SHP77 (cell line): Measurements from ENCODE around the gene CSMD2.

Source experiments
- DNase-seq, 2 experiments: peaks; one replicate each; lab custom pipeline; 2025; lab: John Stamatoyannopoulos, UW

Gene CSMD2

DNA sequence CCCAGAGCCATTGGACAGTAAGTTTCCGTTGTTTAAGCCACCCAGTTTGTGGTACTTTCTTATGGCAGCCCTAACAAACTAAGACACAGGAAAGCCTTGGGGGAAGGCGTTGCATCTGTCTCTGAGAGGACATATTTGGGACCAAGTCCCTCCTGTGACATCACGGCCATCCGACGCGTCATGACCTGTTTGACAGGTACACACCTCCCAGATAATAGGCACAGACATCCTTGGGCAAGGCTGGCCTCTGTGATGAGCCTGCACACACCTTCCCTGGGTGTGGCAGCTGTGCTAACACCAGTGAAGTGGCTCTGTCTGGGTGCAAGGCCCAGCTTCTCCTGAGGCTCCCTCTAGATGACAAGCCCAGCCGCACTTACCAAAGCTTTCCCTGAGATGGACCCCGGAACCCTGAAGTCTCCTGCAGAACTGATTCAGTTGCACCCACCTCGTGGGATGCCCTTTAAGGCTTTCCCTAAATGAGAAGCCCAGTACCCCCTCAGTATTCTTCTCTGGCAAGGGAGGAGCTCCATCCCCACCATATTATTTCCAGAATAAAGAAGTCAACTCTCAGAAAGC is 556.1 kb downstream of the CSMD2 start:
- DNase-seq, result no peak

GRCh38 chr1:33607444-33608005 is 557.5 kb downstream of the CSMD2 start:
- DNase-seq, result no peak

- no peak for DNase-seq
These were observed 558.8 kb downstream of the CSMD2 start for GRCh38 chr1:33606272-33606671.

DNA sequence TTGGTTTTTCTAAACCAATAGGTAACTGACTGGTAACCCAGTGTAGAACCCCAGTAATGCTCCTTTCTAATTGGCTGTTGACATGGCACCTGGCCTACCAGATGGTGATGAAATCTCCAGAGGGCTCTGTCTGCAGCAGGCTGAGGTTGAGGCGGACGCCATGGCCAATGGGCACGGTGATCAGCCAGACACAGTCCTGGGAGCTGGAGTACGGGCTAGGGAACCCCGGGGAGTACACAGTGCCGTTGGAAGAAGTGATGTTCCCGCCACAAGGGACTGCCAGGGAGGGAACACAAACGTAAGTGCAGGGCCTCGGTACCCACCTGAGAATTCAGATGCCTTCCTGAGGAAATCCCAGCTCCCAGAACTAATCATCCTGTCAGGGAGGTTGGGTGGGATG is 562.8 kb downstream of the CSMD2 start:
- DNase-seq, result no peak

- DNase-seq, result no peak
These were observed 563.3 kb downstream of the CSMD2 start for GRCh38 chr1:33601751-33602150.

DNA sequence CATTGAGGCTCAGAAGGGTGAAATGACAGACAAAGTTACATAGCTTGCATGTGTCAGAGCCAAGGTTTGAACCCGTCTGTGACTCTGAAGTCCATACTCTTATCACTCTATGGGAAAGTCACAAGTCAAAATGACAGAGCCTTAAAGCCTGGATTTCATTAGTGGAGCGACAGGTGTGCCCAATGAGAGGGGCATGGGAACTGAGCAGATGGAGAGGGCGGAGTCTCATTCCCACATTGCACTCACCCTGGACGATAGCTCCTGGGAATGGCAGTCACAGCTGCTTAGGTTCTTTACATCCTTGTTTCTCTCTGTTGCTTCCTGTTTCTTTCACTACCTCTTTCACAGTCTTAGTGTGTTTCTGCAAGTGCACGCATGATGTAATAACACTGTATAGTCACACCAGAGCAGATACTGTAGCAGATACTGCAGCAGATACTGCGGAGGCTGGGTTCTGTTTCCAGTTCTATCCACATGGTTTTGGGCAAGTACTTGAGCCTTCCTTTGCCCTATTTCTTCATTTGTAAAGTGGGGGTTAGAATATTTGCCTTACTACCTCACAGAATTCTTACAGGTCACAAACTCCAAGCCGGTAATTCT is 565.4 kb downstream of the CSMD2 start:
- DNase-seq, result no peak

DNA sequence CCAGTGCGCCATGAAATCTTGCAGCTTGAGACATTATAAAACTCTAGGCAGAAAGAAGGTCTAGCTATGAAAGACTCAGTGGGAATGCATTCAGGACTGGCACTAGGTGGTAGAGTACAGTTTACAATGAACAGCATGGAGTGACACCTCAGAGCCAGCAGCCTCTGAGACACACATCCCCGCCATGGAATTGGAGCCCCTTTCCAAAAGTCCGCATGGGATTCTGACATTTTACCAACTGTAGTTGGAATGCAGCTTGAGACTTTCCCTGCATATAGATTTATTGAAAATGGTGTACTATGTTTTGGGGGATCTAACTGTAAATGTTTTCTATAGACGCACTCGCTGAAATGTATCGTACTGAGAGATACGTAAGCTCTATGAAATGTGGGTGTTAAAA is 576.3 kb downstream of the CSMD2 start:
- no peak for DNase-seq

DNA sequence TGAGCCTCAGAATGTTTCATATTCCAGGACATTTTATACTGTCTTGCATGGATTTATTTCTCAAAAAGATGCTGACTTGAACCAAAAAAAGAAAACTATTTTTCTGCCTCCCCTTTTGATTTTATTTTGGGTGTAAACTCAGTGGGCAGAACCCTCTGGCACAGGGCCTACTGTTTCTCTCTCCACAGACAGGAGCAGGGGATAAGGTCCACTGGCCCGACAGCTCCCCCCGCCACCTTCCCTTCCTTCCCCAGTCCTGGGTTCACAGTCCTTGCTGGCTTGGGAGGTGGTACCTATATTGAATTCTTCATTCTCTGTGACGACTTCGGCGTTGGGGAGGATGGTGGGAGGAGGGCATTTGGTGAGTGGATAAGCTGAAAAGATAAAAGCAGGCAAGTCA is 578.2 kb downstream of the CSMD2 start:
- no peak for DNase-seq

DNA sequence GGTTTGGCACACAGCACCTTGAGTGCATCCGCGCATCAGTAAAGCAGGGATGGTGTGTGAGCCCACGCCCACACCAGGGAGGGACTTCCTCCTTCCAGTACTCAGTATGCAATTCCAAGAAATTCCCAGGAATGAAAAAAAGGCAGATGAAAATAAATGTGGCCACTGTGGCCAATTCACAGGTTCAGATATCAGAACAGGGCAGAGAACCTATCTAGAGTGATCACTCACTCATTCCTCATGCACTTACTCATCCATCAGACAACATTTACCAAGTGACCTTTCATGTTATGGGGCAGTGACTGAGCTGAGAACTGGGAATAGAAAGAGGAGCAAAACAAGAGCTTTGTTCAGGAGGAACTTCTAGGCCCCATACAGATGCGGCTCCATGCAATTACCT is 578.9 kb downstream of the CSMD2 start:
- DNase-seq, result no peak

DNA sequence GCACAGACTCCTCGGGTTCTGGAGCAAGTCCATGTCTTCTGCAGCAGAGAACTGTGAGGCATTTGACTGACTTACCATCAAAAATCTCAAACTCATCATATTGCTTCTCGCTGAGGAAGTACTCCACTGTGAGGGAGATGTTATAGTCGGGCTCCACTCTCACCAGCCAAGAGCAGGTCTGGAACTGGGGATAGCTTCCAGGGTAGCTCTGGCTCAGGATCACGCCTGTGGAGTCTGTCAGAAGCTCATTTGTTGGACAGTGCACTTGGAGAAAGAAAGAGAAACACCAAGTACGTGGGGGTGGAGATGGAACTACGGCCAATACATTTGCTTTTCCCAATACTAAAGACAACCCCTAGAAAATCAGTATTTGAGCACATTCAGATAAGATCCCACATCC is 581.5 kb downstream of the CSMD2 start:
- DNase-seq, result no peak

GRCh38 chr1:33578557-33579448 is 586.2 kb downstream of the CSMD2 start:
- DNase-seq, result no peak

GRCh38 chr1:33577663-33578062 is 587.4 kb downstream of the CSMD2 start:
- no peak for DNase-seq

GRCh38 chr1:33576821-33577599 is 588.0 kb downstream of the CSMD2 start:
- DNase-seq, result no peak

- DNase-seq, result no peak
These were observed 589.6 kb downstream of the CSMD2 start for GRCh38 chr1:33575324-33575879.

DNA sequence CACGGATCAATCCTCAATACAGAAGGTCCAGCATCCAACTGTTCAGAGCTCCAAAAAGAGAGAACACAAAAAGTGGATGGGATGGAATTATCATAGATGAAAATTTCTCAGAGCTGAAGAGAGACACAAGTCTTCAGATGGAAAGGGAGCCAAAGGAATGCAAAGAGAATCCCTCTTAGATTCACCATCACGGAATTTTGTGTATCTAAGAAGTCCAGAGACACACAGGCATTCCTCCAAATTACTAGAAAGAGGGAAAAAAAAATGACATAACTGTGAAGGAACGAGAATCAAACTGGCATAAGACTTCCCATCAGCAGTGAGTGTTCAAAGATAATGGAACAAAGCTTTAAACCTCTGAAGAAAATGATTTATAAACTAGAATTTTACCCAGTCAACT is 591.4 kb downstream of the CSMD2 start:
- no peak for DNase-seq

- DNase-seq, result no peak
These were observed 592.6 kb downstream of the CSMD2 start for GRCh38 chr1:33572387-33572786.

DNA sequence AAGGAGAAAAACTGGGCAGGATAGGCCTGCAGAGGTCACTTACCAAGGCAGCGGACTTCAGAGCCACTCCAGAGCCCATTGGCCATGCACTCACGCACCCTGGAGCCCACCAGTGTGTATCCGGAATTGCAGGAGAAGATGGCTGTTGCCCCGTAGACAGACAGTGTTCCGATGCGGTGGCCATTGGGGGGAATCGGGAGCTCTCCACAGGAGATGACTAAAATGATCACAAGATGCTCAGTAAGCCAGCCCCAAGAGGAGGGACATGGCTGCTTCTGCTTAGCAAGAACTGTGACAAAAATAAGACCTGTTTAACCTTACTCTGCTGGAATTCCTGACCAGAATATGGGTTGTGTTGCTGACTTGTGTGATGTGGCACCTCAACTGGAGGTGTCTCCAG is 595.7 kb downstream of the CSMD2 start:
- no peak for DNase-seq

GRCh38 chr1:33563699-33564098 is 601.3 kb downstream of the CSMD2 start:
- no peak for DNase-seq

GRCh38 chr1:33562563-33562962 is 602.5 kb downstream of the CSMD2 start:
- no peak for DNase-seq

DNA sequence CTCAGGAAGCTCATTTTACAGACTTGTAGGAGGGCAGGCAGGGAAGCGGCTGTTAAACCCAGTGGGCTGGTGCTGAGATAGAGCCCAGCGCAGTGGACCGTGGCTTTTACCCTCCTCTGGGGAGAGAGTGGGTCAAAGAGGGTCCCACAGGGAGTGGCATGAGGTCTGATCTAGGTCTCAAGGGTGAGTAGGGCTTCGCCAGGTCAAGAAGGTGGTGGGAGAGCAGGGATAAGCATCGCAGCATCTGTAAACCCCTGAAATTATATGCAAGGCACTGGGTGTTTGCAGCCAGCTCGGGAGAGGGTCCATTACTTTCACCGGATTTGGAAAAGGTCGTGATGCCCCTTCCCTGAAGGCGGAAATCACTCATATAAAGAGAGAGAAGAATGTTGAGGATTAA is 603.5 kb downstream of the CSMD2 start:
- DNase-seq, result no peak

GRCh38 chr1:33560680-33561079 is 604.4 kb downstream of the CSMD2 start:
- DNase-seq, result no peak

GRCh38 chr1:33548721-33549120 is 616.3 kb downstream of the CSMD2 start:
- no peak for DNase-seq
